ENCODE data around the gene MPST.
A peak's percentile ranks its signal among the peaks of the same experiment; 100 is the strongest.

MPST gene

DNA sequence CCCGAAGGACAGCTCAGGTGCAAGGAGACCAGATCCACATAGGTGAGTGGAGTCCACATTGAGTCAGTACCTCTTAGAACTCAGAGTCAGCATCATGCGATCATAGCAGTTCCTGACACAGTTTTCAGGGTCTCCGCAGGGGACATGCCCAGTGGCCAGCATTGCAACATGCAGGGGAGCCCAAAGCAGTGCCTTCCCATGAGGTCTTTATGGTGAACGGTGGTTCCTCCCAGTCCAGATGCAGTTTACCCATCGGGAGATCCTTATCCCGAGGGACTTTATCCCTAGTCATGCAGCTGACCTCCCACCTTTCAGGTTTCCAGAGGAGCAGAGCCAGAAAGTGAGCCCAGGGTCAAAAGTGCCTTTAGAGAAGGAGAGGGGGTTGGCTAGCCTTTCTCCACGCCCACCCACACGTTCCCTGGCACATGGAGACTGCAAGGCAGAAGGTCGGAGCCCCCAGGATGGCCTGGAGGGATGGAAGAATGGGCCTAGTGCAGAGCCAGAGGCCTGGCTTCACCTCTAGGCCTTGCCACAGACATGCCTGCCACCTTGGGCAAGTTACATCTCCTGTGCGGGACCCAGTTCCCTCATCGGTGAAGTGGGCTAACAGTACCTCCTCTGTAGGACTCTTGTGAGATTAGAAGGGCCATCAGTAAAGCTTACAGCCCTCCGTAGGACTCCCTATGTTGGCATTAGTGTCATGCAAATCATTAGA lies 38.4 kb downstream of the MPST start:
- H3K27ac ChIP-seq = no peak overlapping the region
- TF ChIP-seq, protein P1, sequence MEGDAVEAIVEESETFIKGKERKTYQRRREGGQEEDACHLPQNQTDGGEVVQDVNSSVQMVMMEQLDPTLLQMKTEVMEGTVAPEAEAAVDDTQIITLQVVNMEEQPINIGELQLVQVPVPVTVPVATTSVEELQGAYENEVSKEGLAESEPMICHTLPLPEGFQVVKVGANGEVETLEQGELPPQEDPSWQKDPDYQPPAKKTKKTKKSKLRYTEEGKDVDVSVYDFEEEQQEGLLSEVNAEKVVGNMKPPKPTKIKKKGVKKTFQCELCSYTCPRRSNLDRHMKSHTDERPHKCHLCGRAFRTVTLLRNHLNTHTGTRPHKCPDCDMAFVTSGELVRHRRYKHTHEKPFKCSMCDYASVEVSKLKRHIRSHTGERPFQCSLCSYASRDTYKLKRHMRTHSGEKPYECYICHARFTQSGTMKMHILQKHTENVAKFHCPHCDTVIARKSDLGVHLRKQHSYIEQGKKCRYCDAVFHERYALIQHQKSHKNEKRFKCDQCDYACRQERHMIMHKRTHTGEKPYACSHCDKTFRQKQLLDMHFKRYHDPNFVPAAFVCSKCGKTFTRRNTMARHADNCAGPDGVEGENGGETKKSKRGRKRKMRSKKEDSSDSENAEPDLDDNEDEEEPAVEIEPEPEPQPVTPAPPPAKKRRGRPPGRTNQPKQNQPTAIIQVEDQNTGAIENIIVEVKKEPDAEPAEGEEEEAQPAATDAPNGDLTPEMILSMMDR (IDR thresholded peaks at IDR 0.05; ENCODE audit: low read depth, low read length) = no peak
- no peak overlapping the region for H3K4me3 ChIP-seq (ENCODE audit: low read depth, low read length)
- no peak for DNase-seq
- no peaks in the 10 kb centered on the region for H3K9me3 ChIP-seq (ENCODE audit: severe bottlenecking)
- H3K36me3 ChIP-seq = peaks cover 66% of the 10 kb centered on the region
- no peaks in the 10 kb centered on the region for H3K27me3 ChIP-seq (ENCODE audit: insufficient read depth, low read depth, severe bottlenecking)

DNA sequence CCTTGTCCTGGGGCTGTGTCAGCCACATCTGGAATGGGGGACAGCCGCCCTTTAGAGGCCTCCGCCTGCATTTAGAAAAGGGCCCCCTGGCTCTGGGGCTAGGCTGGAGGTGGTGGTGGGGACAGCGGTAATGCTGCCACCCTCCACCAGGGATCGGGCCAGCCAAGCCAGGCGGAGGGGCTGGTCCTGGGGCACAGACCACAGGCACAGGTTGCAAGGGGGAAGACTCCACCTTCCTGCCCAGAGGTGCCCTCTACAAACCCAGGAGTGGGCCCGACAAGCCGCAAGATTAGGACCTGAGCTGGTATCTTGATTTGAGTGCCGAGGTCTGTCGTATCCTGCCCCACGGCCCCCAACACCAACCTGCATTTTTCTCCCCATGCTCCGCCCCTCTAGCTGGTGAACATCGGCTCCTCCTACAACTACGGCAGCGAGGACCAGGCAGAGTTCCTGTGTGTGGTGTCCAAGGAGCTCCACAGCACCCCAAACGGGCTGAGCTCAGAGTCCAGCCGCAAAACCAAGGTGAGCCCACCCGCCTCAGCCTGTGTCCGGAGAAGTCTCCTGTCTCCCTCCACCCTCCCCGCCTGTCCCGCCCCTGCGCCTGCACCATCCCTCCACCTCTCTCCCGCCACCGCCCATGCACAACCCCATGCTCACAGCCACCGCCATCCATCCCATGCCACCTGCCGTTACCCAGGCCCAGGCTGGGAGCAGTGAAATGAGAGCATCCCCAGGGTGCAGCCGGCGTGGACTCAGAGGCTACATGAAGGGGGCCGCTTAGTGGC lies 39.6 kb downstream of the MPST start:
- H3K36me3 ChIP-seq = peaks cover 61% of the 10 kb centered on the region
- TF ChIP-seq, protein P1 (IDR thresholded peaks at IDR 0.05; ENCODE audit: low read depth, low read length) = no peak
- H3K27ac ChIP-seq = no peak overlapping the region
- H3K9me3 ChIP-seq (ENCODE audit: severe bottlenecking) = no peaks in the 10 kb centered on the region
- no peaks in the 10 kb centered on the region for H3K27me3 ChIP-seq (ENCODE audit: insufficient read depth, low read depth, severe bottlenecking)
- DNase-seq = no peak
- no peak overlapping the region for H3K4me3 ChIP-seq (ENCODE audit: low read depth, low read length)

DNA sequence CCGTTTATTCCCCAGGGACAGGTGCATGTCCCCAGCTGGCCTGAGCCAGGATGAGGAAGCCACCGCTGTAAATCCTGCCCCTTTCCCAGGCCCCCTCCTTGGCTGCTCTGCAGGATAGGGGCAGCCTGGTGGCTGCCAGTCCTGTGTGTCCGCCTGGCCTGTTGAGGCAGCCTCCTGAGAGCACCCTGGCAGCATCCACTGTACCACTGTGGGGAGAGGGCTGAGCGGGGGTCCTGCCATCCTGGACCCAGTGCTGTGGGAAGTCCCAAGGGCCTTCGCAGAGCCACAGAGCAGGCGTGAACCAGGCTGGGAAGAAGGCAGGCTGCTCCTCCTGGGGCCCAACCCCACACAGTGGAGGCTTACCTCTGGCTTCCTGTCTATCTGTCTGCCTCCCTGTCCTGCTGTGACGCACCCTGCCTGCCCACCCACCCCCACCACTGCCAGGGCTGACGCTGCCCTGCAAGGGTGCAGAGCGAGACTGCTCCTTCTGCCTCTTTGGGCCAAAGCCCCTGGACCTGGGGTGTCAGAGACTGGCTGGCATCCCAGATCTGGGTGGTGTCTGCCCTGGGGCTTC lies 40.4 kb downstream of the MPST start:
- DNase-seq = peak; percentile 49
- TF ChIP-seq, protein P1 (IDR thresholded peaks at IDR 0.05; ENCODE audit: low read depth, low read length) = no peak
- peaks cover 61% of the 10 kb centered on the region for H3K36me3 ChIP-seq
- H3K27ac ChIP-seq = no peak overlapping the region
- no peaks in the 10 kb centered on the region for H3K9me3 ChIP-seq (ENCODE audit: severe bottlenecking)
- H3K27me3 ChIP-seq (ENCODE audit: insufficient read depth, low read depth, severe bottlenecking) = no peaks in the 10 kb centered on the region
- H3K4me3 ChIP-seq (ENCODE audit: low read depth, low read length) = no peak overlapping the region

DNA sequence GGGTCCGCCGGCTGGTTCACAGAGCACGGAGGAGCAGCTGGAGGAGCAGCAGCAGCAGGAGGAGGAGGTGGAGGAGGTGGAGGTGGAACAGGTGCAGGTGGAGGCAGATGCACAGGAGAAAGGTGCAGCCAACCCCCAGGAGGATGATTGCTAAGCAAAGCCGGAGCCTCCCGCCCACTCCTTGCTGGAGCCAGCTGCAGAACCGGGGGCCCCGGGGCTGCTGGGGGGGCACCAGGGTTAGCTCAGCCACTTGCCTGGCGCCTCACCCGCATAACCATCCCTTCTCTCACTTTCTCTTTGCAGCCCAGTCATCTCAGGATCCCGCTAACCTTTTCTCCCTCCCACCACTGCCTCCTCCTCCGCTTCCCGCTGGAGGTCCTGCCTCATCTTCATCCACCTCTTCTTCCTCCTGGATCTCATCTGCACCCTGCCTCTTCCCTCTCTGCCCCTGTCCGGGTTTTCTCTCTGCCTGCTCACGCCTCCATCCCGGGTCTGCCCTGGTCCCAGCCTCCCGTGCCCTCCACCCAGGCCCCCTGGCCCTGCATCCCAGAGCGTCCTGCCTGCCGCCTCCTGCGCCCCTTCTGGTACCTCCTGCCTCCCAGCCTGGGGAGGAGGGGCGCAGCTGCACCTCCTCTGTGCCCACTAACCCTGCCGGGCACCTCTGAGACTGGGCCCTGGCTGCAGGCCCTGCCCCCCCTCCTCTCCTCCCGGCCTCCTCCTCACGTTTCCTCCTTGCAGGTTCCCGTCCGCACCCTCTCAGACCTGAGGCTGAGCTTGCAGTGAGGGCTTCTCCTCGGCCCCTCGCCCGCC lies 41.5 kb downstream of the MPST start:
- H3K36me3 ChIP-seq = peaks cover 57% of the 10 kb centered on the region
- H3K9me3 ChIP-seq (ENCODE audit: severe bottlenecking) = no peaks in the 10 kb centered on the region
- H3K27me3 ChIP-seq (ENCODE audit: insufficient read depth, low read depth, severe bottlenecking) = no peaks in the 10 kb centered on the region
- TF ChIP-seq, protein P1 (IDR thresholded peaks at IDR 0.05; ENCODE audit: low read depth, low read length) = no peak
- DNase-seq = no peak
- no peak overlapping the region for H3K27ac ChIP-seq
- H3K4me3 ChIP-seq (ENCODE audit: low read depth, low read length) = no peak overlapping the region

DNA sequence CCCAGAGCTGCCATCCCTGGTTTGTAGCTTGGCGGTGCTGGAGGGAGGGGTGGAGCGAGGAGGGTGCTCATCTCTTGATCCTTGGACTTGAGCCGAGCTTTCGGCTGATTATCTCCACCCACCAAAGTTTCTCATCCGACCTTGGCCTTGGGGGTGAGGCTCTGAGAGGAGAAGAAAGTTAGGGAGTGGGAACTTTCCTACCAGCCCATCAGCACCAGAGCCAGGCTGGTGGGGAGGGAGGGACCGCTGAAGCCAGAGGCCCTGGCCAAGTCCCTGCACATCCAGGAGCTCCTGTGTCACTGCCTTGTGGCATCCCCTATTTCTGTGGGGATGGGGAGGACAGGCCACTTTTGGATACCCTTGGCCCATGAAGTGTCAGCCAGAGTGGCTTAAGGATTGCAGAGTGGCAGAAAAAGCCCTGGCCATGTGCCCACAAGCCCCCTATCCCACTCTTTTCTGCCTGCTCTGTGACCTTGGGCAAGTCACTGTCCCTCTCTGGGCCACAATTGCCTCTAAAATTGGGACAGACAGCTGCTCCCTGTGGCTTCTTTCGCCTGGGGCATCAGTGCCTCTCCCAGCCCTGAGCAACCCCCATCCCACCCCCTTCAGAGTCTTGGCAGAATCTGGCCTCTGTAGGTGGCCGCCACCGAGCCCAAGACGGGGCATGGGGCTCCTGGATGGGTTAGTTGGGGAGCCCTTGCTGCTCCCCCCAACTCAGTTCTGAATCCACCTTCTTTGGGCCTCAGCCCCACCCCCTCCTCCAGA lies 42.3 kb downstream of the MPST start:
- Histone ChIP-seq H3K9me3 (ENCODE audit: severe bottlenecking) (no peaks in the 10 kb centered on the region), H3K36me3 (peaks cover 49% of the 10 kb centered on the region), H3K4me3 (ENCODE audit: low read depth, low read length) (no peak overlapping the region), H3K27me3 (ENCODE audit: insufficient read depth, low read depth, severe bottlenecking) (no peaks in the 10 kb centered on the region), H3K27ac (no peak overlapping the region)
- TF ChIP-seq, protein P1 (IDR thresholded peaks at IDR 0.05; ENCODE audit: low read depth, low read length) = no peak
- DNase-seq = peak; percentile 48

Measured in WERI-Rb-1 (cell line).